Myocyte (in vitro differentiated cells): Measurements from ENCODE around the gene COPRS. TPM values are rescaled to one million over a fixed set of nuclear protein-coding genes. Genes with fewer than 3 reads are reported as not detected.
"Not testable (repeated sequence)": the region's sequence is repeated elsewhere in the genome, so short reads cannot be mapped to it uniquely, and the experiment has no call there.

Source experiments
- DNase-seq: peaks from one replicate; pipeline ENCODE4 v3.0.0-alpha.2; 2012; ENCODE audit warnings: low read depth
- total RNA-seq: library from RNA; depleted of rRNA; stranded (reverse); fragments of >200 nt; gene quantifications from 2 replicates; pipeline ENCODE4 v1.2.3, GENCODE V29; 2014

Gene COPRS
- total RNA-seq, 1 donor from 2014 or later: 108 TPM

- not testable (repeated sequence) for DNase-seq
These were observed 49.2 kb downstream of the COPRS start for GRCh38 chr17:31809876-31810275.

GRCh38 chr17:31808521-31809050, 50.5 kb downstream of the COPRS start:
- no peak for DNase-seq

GRCh38 chr17:31807846-31808245, 51.2 kb downstream of the COPRS start:
- no peak for DNase-seq

- no peak for DNase-seq
These were observed 52.1 kb downstream of the COPRS start for GRCh38 chr17:31806921-31807320.

- no peak for DNase-seq
These were observed 55.4 kb downstream of the COPRS start for GRCh38 chr17:31803494-31804213.

GRCh38 chr17:31802502-31802901, 56.5 kb downstream of the COPRS start:
- DNase-seq: no peak

Other genes with a start within 250 kb of the COPRS start
- 36.1 and 41.3 TPM in 2 replicates for gene UTP6, start 42.5 kb upstream of the COPRS start, total RNA-seq
- 11.8 and 12.2 TPM in 2 replicates for gene SUZ12, start 77.8 kb upstream of the COPRS start, total RNA-seq
- gene LRRC37B, start 148.1 kb upstream of the COPRS start, total RNA-seq: 3.8 and 7.0 TPM in 2 replicates